Astrocyte (in vitro differentiated cells and primary cell): ENCODE data around the gene PTPRN2.

Source experiments
- EZH2 ChIP-seq: IDR thresholded peaks from 2 replicates; pipeline ENCODE4 v1.6.1; 2012; ENCODE audit warnings: mild to moderate bottlenecking, low read length, inconsistent platforms; ENCODE audit not compliant: insufficient read depth
- TF ChIP-seq, protein P1 (sequence below): IDR thresholded peaks from 2 replicates; pipeline ENCODE4 v1.5.1; 2011; ENCODE audit warnings: low read depth, mild to moderate bottlenecking, inconsistent platforms, low read length, moderate library complexity; ENCODE audit not compliant: insufficient read depth

DNA sequence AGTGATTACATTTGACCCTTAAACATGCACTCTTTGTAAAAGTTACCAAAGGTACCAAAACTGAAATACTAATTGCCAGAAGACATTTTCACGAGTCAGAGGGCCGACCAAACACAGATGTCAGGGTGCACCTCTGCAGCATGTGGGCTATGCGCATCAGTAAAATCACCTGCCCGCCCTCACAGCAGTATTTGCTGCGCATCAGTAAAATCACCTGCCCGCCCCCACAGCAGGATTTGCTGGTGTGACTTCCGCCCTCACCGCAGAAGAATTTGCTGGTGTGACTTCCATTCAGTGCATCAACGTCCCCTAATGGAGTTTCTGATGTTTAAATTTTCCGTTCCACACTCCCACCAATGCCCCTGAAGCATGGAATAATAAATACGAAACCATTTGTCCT lies 202.9 kb downstream of the PTPRN2 start:
- TF ChIP-seq, protein P1, sequence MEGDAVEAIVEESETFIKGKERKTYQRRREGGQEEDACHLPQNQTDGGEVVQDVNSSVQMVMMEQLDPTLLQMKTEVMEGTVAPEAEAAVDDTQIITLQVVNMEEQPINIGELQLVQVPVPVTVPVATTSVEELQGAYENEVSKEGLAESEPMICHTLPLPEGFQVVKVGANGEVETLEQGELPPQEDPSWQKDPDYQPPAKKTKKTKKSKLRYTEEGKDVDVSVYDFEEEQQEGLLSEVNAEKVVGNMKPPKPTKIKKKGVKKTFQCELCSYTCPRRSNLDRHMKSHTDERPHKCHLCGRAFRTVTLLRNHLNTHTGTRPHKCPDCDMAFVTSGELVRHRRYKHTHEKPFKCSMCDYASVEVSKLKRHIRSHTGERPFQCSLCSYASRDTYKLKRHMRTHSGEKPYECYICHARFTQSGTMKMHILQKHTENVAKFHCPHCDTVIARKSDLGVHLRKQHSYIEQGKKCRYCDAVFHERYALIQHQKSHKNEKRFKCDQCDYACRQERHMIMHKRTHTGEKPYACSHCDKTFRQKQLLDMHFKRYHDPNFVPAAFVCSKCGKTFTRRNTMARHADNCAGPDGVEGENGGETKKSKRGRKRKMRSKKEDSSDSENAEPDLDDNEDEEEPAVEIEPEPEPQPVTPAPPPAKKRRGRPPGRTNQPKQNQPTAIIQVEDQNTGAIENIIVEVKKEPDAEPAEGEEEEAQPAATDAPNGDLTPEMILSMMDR, result no peak
- TF ChIP-seq EZH2, result no peak
